Caco-2 (cell line): Measurements from ENCODE around the gene APEH. TPM values are rescaled to one million over a fixed set of nuclear protein-coding genes. Genes with fewer than 3 reads are reported as not detected.

ENCODE experiments used
- BruUV-seq: library from RNA; stranded (reverse); fragments of 400-500 nt; replicated peaks from 2 replicates; lab custom pipeline; 2021; lab: Mats Ljungman, UMichigan
- CTCF ChIA-PET: fragments of 300-600 bp; sonication (Branson Sonifier 250); formaldehyde crosslinking; loops from one replicate; lab custom pipeline; 2022; ENCODE audit warnings: antibody characterized with exemption; lab: Charles Lee
- POLR2A ChIA-PET: fragments of 300-600 bp; sonication (Branson Sonifier 250); formaldehyde crosslinking; loops from one replicate; lab custom pipeline; 2022; ENCODE audit warnings: antibody characterized with exemption; lab: Charles Lee
- DNase-seq, 2 experiments: peaks; one replicate each; pipeline versions ENCODE4 v3.0.0 to v3.0.0-alpha.2; 2020 to 2022
- H3K27me3 ChIP-seq: replicated peaks from 2 replicates; pipeline ENCODE4 v1.6.0; 2011; ENCODE audit warnings: low read length; ENCODE audit not compliant: control insufficient read depth, insufficient read depth
- H3K36me3 ChIP-seq: 2 replicates; pipeline ENCODE4 v1.5.1; 2011; ENCODE audit warnings: low read length; ENCODE audit not compliant: control insufficient read depth, insufficient read depth
- H3K4me1 ChIP-seq: fragments of 250-450 bp; sonication (Bioruptor Pico); 2 replicates; pipeline ENCODE4 v1.5.1; 2020; ENCODE audit warnings: mild to moderate bottlenecking
- H3K4me3 ChIP-seq: 2 replicates; pipeline ENCODE4 v1.5.1; 2011; ENCODE audit warnings: low read depth, mild to moderate bottlenecking, control low read depth, low read length
- H3K9me3 ChIP-seq: fragments of 250-450 bp; sonication (Bioruptor Pico); 2 replicates; pipeline ENCODE4 v1.5.1; 2020; ENCODE audit warnings: mild to moderate bottlenecking, moderate library complexity
- H3K27ac Mint-ChIP-seq: one replicate; pipeline ENCODE4 v1.8.0; 2022; ENCODE audit warnings: mixed read lengths; ENCODE audit not compliant: unreplicated experiment
- H3K27me3 Mint-ChIP-seq: one replicate; pipeline ENCODE4 v1.8.0; 2022; ENCODE audit warnings: mixed read lengths; ENCODE audit not compliant: insufficient read depth, unreplicated experiment
- H3K36me3 Mint-ChIP-seq: one replicate; pipeline ENCODE4 v1.8.0; 2022; ENCODE audit warnings: mild to moderate bottlenecking, mixed read lengths; ENCODE audit not compliant: insufficient read depth, unreplicated experiment
- H3K4me1 Mint-ChIP-seq: one replicate; pipeline ENCODE4 v1.8.0; 2022; ENCODE audit warnings: low read depth, mixed read lengths; ENCODE audit not compliant: unreplicated experiment
- H3K4me3 Mint-ChIP-seq: one replicate; pipeline ENCODE4 v1.8.0; 2022; ENCODE audit warnings: mild to moderate bottlenecking, moderate library complexity, mixed read lengths; ENCODE audit not compliant: unreplicated experiment
- H3K9me3 Mint-ChIP-seq: one replicate; pipeline ENCODE4 v1.8.0; 2022; ENCODE audit warnings: mixed read lengths; ENCODE audit not compliant: unreplicated experiment
- intact Hi-C: fragments of 100-400 bp; cut with micrococcal nuclease; formaldehyde crosslinking; loops from one replicate; pipeline ENCODE4 v1.10.0; 2022; ENCODE audit not compliant: unreplicated experiment
- total RNA-seq: library from RNA; stranded (reverse); gene quantifications from 2 replicates; pipeline ENCODE4 v1.2.3, GENCODE V29; 2022
- TF ChIP-seq, protein P1 (sequence below), 2 experiments: fragments of 200-600 bp in 1 of 2; IDR thresholded peaks; 1 replicate in 1 of 2; 2 replicates in 1 of 2; pipeline versions ENCODE4 v1.5.1 to v1.8.0; 2011 to 2022; ENCODE audit warnings: antibody characterized with exemption in 1 of 2, control low read depth in 1 of 2, inconsistent platforms in 1 of 2, low read depth in 1 of 2, low read length in 1 of 2, mild to moderate bottlenecking in 1 of 2, moderate library complexity in 1 of 2; ENCODE audit not compliant: insufficient read depth in 1 of 2, severe bottlenecking in 1 of 2, unreplicated experiment in 1 of 2

Gene APEH
- total RNA-seq, 1 experiment from 2014 or later: 236 TPM

DNA sequence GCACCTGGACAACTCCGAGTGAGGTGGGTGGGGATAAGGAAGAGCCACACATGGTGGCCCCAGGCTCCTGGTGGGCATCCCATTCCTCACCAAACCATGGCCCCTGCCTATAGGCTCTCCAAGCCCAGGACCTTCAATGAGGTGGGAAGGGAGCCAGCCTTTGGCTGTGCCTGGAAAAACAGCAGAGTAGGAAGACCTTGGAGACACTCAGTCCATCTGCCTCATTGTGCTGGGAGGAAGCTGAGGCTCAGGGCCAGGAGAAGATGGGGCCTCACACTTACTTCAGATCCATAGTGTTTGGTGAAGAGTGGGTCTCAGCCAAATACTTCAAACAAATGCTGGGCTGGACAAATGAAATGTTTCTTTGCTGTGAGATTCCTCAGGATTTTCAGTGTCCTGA, 47.4 kb upstream of the APEH start:
- BruUV-seq: no TSS peak
- H3K4me1 Mint-ChIP-seq: no peaks in the 10 kb centered on the region
- H3K27ac Mint-ChIP-seq: no peak overlapping the region
- intact Hi-C loops: no loop called here
- CTCF ChIA-PET: no interaction called here
- Histone ChIP-seq H3K4me1 (no peaks in the 10 kb centered on the region), H3K27me3 (no peaks in the 10 kb centered on the region), H3K4me3 (no peak overlapping the region), H3K36me3 (no peaks in the 10 kb centered on the region), H3K9me3 (peaks cover 2% of the 10 kb centered on the region; the same call in 1 of the 2 replicates)
- POLR2A ChIA-PET: no interaction called here
- no peak overlapping the region for H3K4me3 Mint-ChIP-seq
- H3K27me3 Mint-ChIP-seq: peaks cover 3% of the 10 kb centered on the region
- H3K36me3 Mint-ChIP-seq: no peaks in the 10 kb centered on the region
- TF ChIP-seq, protein P1, sequence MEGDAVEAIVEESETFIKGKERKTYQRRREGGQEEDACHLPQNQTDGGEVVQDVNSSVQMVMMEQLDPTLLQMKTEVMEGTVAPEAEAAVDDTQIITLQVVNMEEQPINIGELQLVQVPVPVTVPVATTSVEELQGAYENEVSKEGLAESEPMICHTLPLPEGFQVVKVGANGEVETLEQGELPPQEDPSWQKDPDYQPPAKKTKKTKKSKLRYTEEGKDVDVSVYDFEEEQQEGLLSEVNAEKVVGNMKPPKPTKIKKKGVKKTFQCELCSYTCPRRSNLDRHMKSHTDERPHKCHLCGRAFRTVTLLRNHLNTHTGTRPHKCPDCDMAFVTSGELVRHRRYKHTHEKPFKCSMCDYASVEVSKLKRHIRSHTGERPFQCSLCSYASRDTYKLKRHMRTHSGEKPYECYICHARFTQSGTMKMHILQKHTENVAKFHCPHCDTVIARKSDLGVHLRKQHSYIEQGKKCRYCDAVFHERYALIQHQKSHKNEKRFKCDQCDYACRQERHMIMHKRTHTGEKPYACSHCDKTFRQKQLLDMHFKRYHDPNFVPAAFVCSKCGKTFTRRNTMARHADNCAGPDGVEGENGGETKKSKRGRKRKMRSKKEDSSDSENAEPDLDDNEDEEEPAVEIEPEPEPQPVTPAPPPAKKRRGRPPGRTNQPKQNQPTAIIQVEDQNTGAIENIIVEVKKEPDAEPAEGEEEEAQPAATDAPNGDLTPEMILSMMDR (IDR thresholded peaks at IDR 0.05; ENCODE audit: insufficient read depth in 1 of 2, low read depth in 1 of 2, low read length in 1 of 2, severe bottlenecking in 1 of 2, unreplicated experiment in 1 of 2): no peak
- no peak for DNase-seq
- H3K9me3 Mint-ChIP-seq: no peaks in the 10 kb centered on the region

DNA sequence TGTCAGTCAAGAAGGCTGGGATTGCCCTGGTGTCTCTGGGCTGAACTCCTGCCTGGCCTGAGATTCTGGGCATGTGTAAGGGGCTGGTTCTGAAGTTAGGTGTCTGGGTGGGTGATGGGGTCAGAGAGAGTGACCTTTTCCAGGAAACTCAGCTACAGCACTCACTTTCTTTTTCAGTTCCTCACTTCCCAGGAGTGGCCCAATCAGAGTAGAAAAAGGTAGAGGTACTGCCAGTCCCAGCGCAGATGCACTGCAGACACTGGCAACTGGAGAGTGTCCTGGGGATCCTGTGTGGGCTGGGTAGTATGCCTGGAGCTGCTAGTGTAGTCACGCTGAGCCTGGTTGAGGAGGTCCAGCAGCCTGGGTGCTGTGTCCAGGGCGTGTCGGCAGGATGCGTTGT, 46.5 kb upstream of the APEH start:
- Mint-ChIP-seq H3K27me3 (no peaks in the 10 kb centered on the region), H3K9me3 (no peaks in the 10 kb centered on the region), H3K27ac (no peak overlapping the region), H3K36me3 (no peaks in the 10 kb centered on the region), H3K4me1 (no peaks in the 10 kb centered on the region), H3K4me3 (no peak overlapping the region)
- TF ChIP-seq, protein P1 (IDR thresholded peaks at IDR 0.05; ENCODE audit: insufficient read depth in 1 of 2, low read depth in 1 of 2, low read length in 1 of 2, severe bottlenecking in 1 of 2, unreplicated experiment in 1 of 2): no peak
- intact Hi-C loops: no loop called here
- H3K27me3 ChIP-seq: no peaks in the 10 kb centered on the region
- no peaks in the 10 kb centered on the region for H3K36me3 ChIP-seq
- H3K4me3 ChIP-seq: no peak overlapping the region
- CTCF ChIA-PET: no interaction called here
- POLR2A ChIA-PET: no interaction called here
- no peaks in the 10 kb centered on the region for H3K4me1 ChIP-seq
- no TSS peak for BruUV-seq
- peaks cover 6% of the 10 kb centered on the region; the same call in 1 of the 2 replicates for H3K9me3 ChIP-seq
- no peak for DNase-seq

DNA sequence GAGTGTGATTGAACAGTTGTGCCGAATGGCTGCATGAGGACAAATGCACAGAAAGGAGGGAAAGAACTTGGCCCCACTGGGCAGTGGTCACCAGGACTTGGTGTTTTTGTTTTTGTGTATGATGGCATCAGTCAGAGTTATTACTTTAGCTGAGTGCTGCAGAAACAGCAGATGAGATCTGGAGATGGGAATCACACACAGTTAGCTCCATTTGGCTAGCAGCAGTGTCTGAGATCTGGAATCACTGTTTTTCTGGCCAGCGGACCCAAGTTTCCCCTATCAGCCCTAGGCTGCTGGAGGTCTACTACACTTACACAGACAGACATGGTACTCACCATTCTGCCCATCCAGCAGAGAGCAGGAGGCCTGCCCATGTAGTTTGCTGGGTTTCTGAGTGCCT, 45.9 kb upstream of the APEH start:
- H3K4me1 Mint-ChIP-seq: no peaks in the 10 kb centered on the region
- no peak overlapping the region for H3K27ac Mint-ChIP-seq
- no peaks in the 10 kb centered on the region for H3K4me1 ChIP-seq
- no peak overlapping the region for H3K4me3 Mint-ChIP-seq
- TF ChIP-seq, protein P1 (IDR thresholded peaks at IDR 0.05; ENCODE audit: insufficient read depth in 1 of 2, low read depth in 1 of 2, low read length in 1 of 2, severe bottlenecking in 1 of 2, unreplicated experiment in 1 of 2): no peak
- no peaks in the 10 kb centered on the region for H3K36me3 ChIP-seq
- POLR2A ChIA-PET: no interaction called here
- intact Hi-C loops: no loop called here
- no peak for DNase-seq
- no peaks in the 10 kb centered on the region for H3K9me3 Mint-ChIP-seq
- H3K27me3 Mint-ChIP-seq: no peaks in the 10 kb centered on the region
- no peak overlapping the region for H3K4me3 ChIP-seq
- H3K27me3 ChIP-seq: no peaks in the 10 kb centered on the region
- H3K36me3 Mint-ChIP-seq: no peaks in the 10 kb centered on the region
- CTCF ChIA-PET: no interaction called here
- peaks cover 6% of the 10 kb centered on the region; the same call in 1 of the 2 replicates for H3K9me3 ChIP-seq
- no TSS peak for BruUV-seq
